ENCODE data around the gene SREK1.

GRCh38 chr5:66231508-66231907 is 87.4 kb downstream of the SREK1 start:
- TF ChIP-seq, protein P1, sequence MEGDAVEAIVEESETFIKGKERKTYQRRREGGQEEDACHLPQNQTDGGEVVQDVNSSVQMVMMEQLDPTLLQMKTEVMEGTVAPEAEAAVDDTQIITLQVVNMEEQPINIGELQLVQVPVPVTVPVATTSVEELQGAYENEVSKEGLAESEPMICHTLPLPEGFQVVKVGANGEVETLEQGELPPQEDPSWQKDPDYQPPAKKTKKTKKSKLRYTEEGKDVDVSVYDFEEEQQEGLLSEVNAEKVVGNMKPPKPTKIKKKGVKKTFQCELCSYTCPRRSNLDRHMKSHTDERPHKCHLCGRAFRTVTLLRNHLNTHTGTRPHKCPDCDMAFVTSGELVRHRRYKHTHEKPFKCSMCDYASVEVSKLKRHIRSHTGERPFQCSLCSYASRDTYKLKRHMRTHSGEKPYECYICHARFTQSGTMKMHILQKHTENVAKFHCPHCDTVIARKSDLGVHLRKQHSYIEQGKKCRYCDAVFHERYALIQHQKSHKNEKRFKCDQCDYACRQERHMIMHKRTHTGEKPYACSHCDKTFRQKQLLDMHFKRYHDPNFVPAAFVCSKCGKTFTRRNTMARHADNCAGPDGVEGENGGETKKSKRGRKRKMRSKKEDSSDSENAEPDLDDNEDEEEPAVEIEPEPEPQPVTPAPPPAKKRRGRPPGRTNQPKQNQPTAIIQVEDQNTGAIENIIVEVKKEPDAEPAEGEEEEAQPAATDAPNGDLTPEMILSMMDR (IDR thresholded peaks at IDR 0.05 in 2 of 3, conservative IDR thresholded peaks at IDR 0.05 in 1 of 3; ENCODE audit: insufficient read depth in 2 of 3, low read depth in 1 of 3, low read length in 3 of 3): no peak
- TF ChIP-seq GATAD2A (IDR thresholded peaks at IDR 0.05) (no peak), XRCC5 (IDR thresholded peaks at IDR 0.05; ENCODE audit: low read depth, low read length) (no peak), POLR2AphosphoS5 (IDR thresholded peaks at IDR 0.05; ENCODE audit: control insufficient read depth, insufficient read depth, low read depth, low read length) (no peak), ZNF143 (CRISPR knock-in tag; IDR thresholded peaks at IDR 0.05) (no peak), HINFP (tag; conservative IDR thresholded peaks at IDR 0.05; ENCODE audit: low read depth) (no peak), MCM3 (IDR thresholded peaks at IDR 0.05) (no peak), POLR2G (IDR thresholded peaks at IDR 0.05; ENCODE audit: low read depth, low read length) (no peak), ZBTB8A (IDR thresholded peaks at IDR 0.05; ENCODE audit: partially characterized antibody) (no peak), SMARCA5 (IDR thresholded peaks at IDR 0.05) (no peak)
- TF ChIP-seq, protein P2, sequence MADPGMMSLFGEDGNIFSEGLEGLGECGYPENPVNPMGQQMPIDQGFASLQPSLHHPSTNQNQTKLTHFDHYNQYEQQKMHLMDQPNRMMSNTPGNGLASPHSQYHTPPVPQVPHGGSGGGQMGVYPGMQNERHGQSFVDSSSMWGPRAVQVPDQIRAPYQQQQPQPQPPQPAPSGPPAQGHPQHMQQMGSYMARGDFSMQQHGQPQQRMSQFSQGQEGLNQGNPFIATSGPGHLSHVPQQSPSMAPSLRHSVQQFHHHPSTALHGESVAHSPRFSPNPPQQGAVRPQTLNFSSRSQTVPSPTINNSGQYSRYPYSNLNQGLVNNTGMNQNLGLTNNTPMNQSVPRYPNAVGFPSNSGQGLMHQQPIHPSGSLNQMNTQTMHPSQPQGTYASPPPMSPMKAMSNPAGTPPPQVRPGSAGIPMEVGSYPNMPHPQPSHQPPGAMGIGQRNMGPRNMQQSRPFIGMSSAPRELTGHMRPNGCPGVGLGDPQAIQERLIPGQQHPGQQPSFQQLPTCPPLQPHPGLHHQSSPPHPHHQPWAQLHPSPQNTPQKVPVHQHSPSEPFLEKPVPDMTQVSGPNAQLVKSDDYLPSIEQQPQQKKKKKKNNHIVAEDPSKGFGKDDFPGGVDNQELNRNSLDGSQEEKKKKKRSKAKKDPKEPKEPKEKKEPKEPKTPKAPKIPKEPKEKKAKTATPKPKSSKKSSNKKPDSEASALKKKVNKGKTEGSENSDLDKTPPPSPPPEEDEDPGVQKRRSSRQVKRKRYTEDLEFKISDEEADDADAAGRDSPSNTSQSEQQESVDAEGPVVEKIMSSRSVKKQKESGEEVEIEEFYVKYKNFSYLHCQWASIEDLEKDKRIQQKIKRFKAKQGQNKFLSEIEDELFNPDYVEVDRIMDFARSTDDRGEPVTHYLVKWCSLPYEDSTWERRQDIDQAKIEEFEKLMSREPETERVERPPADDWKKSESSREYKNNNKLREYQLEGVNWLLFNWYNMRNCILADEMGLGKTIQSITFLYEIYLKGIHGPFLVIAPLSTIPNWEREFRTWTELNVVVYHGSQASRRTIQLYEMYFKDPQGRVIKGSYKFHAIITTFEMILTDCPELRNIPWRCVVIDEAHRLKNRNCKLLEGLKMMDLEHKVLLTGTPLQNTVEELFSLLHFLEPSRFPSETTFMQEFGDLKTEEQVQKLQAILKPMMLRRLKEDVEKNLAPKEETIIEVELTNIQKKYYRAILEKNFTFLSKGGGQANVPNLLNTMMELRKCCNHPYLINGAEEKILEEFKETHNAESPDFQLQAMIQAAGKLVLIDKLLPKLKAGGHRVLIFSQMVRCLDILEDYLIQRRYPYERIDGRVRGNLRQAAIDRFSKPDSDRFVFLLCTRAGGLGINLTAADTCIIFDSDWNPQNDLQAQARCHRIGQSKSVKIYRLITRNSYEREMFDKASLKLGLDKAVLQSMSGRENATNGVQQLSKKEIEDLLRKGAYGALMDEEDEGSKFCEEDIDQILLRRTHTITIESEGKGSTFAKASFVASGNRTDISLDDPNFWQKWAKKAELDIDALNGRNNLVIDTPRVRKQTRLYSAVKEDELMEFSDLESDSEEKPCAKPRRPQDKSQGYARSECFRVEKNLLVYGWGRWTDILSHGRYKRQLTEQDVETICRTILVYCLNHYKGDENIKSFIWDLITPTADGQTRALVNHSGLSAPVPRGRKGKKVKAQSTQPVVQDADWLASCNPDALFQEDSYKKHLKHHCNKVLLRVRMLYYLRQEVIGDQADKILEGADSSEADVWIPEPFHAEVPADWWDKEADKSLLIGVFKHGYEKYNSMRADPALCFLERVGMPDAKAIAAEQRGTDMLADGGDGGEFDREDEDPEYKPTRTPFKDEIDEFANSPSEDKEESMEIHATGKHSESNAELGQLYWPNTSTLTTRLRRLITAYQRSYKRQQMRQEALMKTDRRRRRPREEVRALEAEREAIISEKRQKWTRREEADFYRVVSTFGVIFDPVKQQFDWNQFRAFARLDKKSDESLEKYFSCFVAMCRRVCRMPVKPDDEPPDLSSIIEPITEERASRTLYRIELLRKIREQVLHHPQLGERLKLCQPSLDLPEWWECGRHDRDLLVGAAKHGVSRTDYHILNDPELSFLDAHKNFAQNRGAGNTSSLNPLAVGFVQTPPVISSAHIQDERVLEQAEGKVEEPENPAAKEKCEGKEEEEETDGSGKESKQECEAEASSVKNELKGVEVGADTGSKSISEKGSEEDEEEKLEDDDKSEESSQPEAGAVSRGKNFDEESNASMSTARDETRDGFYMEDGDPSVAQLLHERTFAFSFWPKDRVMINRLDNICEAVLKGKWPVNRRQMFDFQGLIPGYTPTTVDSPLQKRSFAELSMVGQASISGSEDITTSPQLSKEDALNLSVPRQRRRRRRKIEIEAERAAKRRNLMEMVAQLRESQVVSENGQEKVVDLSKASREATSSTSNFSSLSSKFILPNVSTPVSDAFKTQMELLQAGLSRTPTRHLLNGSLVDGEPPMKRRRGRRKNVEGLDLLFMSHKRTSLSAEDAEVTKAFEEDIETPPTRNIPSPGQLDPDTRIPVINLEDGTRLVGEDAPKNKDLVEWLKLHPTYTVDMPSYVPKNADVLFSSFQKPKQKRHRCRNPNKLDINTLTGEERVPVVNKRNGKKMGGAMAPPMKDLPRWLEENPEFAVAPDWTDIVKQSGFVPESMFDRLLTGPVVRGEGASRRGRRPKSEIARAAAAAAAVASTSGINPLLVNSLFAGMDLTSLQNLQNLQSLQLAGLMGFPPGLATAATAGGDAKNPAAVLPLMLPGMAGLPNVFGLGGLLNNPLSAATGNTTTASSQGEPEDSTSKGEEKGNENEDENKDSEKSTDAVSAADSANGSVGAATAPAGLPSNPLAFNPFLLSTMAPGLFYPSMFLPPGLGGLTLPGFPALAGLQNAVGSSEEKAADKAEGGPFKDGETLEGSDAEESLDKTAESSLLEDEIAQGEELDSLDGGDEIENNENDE (IDR thresholded peaks at IDR 0.05; ENCODE audit: low read depth, low read length): no peak
- TF ChIP-seq, protein P3, sequence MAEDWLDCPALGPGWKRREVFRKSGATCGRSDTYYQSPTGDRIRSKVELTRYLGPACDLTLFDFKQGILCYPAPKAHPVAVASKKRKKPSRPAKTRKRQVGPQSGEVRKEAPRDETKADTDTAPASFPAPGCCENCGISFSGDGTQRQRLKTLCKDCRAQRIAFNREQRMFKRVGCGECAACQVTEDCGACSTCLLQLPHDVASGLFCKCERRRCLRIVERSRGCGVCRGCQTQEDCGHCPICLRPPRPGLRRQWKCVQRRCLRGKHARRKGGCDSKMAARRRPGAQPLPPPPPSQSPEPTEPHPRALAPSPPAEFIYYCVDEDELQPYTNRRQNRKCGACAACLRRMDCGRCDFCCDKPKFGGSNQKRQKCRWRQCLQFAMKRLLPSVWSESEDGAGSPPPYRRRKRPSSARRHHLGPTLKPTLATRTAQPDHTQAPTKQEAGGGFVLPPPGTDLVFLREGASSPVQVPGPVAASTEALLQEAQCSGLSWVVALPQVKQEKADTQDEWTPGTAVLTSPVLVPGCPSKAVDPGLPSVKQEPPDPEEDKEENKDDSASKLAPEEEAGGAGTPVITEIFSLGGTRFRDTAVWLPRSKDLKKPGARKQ (CRISPR knock-in tag; IDR thresholded peaks at IDR 0.05): no peak
- TF ChIP-seq, protein P4, sequence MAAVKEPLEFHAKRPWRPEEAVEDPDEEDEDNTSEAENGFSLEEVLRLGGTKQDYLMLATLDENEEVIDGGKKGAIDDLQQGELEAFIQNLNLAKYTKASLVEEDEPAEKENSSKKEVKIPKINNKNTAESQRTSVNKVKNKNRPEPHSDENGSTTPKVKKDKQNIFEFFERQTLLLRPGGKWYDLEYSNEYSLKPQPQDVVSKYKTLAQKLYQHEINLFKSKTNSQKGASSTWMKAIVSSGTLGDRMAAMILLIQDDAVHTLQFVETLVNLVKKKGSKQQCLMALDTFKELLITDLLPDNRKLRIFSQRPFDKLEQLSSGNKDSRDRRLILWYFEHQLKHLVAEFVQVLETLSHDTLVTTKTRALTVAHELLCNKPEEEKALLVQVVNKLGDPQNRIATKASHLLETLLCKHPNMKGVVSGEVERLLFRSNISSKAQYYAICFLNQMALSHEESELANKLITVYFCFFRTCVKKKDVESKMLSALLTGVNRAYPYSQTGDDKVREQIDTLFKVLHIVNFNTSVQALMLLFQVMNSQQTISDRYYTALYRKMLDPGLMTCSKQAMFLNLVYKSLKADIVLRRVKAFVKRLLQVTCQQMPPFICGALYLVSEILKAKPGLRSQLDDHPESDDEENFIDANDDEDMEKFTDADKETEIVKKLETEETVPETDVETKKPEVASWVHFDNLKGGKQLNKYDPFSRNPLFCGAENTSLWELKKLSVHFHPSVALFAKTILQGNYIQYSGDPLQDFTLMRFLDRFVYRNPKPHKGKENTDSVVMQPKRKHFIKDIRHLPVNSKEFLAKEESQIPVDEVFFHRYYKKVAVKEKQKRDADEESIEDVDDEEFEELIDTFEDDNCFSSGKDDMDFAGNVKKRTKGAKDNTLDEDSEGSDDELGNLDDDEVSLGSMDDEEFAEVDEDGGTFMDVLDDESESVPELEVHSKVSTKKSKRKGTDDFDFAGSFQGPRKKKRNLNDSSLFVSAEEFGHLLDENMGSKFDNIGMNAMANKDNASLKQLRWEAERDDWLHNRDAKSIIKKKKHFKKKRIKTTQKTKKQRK (IDR thresholded peaks at IDR 0.05; ENCODE audit: borderline replicate concordance, low read depth, low read length): no peak
